BJ (cell line): Measurements from ENCODE around the gene CERS6. TPM values are rescaled to one million over a fixed set of nuclear protein-coding genes. Genes with fewer than 3 reads are reported as not detected.

Source experiments
- CTCF ChIA-PET: fragments of 350-600 bp; formaldehyde crosslinking; extraction: SDS; loops from one replicate; lab custom pipeline; 2021; ENCODE audit warnings: antibody characterized with exemption, inconsistent platforms; lab: Yijun Ruan, JAX
- POLR2A ChIA-PET: fragments of 300-600 bp; sonication (Branson Sonifier 250); formaldehyde crosslinking; extraction: SDS; loops from one replicate; lab custom pipeline; 2021; ENCODE audit warnings: antibody characterized with exemption; lab: Charles Lee
- DNase-seq: peaks from one replicate; pipeline ENCODE4 v3.0.0-alpha.2; 2011; ENCODE audit warnings: low read depth
- H3K27me3 ChIP-seq: 2 replicates; pipeline ENCODE4 v1.6.0; 2011; ENCODE audit warnings: low read length; ENCODE audit not compliant: control insufficient read depth, insufficient read depth
- H3K36me3 ChIP-seq: 2 replicates; pipeline ENCODE4 v1.5.1; 2011; ENCODE audit warnings: low read length; ENCODE audit not compliant: control insufficient read depth, insufficient read depth
- H3K4me3 ChIP-seq: 2 replicates; pipeline ENCODE4 v1.5.1; 2011; ENCODE audit warnings: low read depth, mild to moderate bottlenecking, control low read depth, low read length
- CTCF ChIP-seq: IDR thresholded peaks from 2 replicates; pipeline ENCODE4 v1.5.1; 2011; ENCODE audit warnings: low read depth, mild to moderate bottlenecking, control low read depth, inconsistent platforms, low read length, moderate library complexity; ENCODE audit not compliant: insufficient read depth
- polyA plus RNA-seq: library from polyadenylated mRNA; depleted of rRNA; stranded (reverse); fragments of >200 nt; gene quantifications from 2 replicates; pipeline ENCODE4 v1.2.3, GENCODE V29; 2011

Gene CERS6
- polyA plus RNA-seq, 1 experiment, result 1.6 TPM

DNA sequence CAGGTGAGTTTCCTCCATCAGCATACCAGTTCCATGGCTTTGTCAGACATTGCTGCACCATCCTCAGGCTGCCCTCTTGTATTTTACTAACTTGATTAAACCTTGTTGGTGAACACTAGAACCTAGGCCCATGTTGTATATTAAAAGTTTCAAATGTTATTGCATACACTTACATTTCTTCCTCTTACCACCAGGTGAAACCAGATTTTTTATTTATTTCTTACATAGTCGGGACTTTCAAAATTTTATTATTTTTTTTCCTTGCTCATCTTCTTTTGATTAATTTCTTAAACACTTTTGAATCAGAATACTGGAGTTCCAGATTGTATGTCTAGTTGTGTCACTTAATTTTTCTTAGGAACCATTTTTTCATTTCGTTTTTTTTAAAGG lies 5.9 kb downstream of the CERS6 start:
- POLR2A ChIA-PET, result no interaction called here
- H3K4me3 ChIP-seq, result no peak overlapping the region

GRCh38 chr2:168462543-168463045 lies 6.5 kb downstream of the CERS6 start:
- DNase-seq, result no peak
- no peak for TF ChIP-seq CTCF
- Histone ChIP-seq H3K36me3 (no peaks in the 10 kb centered on the region), H3K27me3 (no peaks in the 10 kb centered on the region), H3K4me3 (no peak overlapping the region)
- CTCF ChIA-PET, result no interaction called here
- POLR2A ChIA-PET, result no interaction called here

More for the DNA sequence above, 5.9 kb downstream of the CERS6 start:
- CTCF ChIA-PET, result no interaction called here
- TF ChIP-seq CTCF, result no peak
- Histone ChIP-seq H3K36me3 (no peaks in the 10 kb centered on the region), H3K27me3 (no peaks in the 10 kb centered on the region)
- DNase-seq, result no peak

DNA sequence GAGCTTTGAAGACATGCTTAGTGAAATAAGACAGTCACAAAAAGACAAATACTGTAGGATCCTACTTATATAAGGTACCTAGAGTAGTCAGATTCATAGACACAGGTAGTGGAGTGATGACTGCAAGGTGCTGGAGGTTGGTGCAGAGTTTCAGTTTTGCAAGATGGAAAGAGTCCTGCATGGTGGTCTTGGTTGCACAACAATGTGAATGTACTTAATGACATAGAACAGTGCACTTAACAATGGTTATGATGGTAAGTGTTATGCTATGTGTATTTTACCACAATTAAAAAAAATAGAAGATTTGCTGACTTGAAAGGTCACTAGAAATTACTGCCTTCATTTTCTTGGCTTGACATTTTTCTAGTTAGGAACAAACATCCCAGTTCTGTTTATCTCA lies 9.5 kb downstream of the CERS6 start:
- H3K27me3 ChIP-seq, result no peaks in the 10 kb centered on the region
- DNase-seq, result no peak
- ChIA-PET POLR2A (no interaction called here), CTCF (no interaction called here)
- TF ChIP-seq CTCF, result no peak
- H3K4me3 ChIP-seq, result no peak overlapping the region
- no peaks in the 10 kb centered on the region for H3K36me3 ChIP-seq

GRCh38 chr2:168466190-168466737 lies 10.2 kb downstream of the CERS6 start:
- ChIA-PET POLR2A (no interaction called here), CTCF (interaction anchor here (1.2 kb wide), 1 partner anchor 240 kb away, joined by 3 read pairs; no protein-coding TSS in a partner anchor)
- no peak for TF ChIP-seq CTCF
- Histone ChIP-seq H3K27me3 (no peaks in the 10 kb centered on the region), H3K4me3 (no peak overlapping the region), H3K36me3 (no peaks in the 10 kb centered on the region)
- no peak for DNase-seq

- TF ChIP-seq CTCF, result no peak
- Histone ChIP-seq H3K36me3 (no peaks in the 10 kb centered on the region), H3K4me3 (no peak overlapping the region), H3K27me3 (no peaks in the 10 kb centered on the region)
- no peak for DNase-seq
- ChIA-PET POLR2A (no interaction called here), CTCF (interaction anchor here (1.2 kb wide), 1 partner anchor 239 kb away, joined by 3 read pairs; no protein-coding TSS in a partner anchor)
These were observed 10.9 kb downstream of the CERS6 start for GRCh38 chr2:168466834-168467565.
